Measurements from ENCODE around the gene C12orf50. TPM values are rescaled to one million over a fixed set of nuclear protein-coding genes. Genes with fewer than 3 reads are reported as not detected.

The C12orf50 gene
- total RNA-seq, 6 donors from 2014 or later: 0.07 to 0.11 TPM; not detected in 4

DNA sequence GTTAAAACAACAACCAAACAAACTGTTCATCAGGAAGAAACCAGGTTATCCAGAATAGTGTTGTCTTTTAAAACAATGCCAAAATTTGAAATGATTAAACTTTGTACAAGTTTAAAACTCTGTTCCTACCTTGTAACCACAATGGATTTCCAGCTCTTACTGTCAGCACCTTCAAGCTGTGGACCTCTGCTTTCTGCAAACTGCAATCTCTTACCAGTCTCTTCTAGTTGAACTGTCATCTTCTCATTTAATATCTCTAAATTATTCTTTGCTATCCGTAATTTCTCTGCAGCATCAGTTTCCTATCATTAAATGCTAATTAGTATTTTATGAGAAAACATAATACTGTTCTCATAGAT lies 29.5 kb upstream of the C12orf50 start:
- 86 to 94% methylated on average over 1 of the region's 1 CpG for WGBS, 2 donors
- Histone ChIP-seq H3K27ac (no peak overlapping the region), H3K27me3 (no peaks in the 10 kb centered on the region), H3K36me3 (peaks cover 0 to 55% (median 9%) of the 10 kb centered on the region in 4 donors), H3K9me3 (no peaks in the 10 kb centered on the region), H3K4me3 (no peak overlapping the region), H3K4me1 (no peaks in the 10 kb centered on the region)
- ATAC-seq (ENCODE audit: low FRiP score in 2 of 2): no peak
- no peak for DNase-seq
- no peak for TF ChIP-seq EP300 (IDR thresholded peaks at IDR 0.05)
- TF ChIP-seq POLR2AphosphoS5 (IDR thresholded peaks at IDR 0.05): no peak
- no peak for TF ChIP-seq CTCF (IDR thresholded peaks at IDR 0.05)
- TF ChIP-seq POLR2A (IDR thresholded peaks at IDR 0.05): no peak

GRCh38 chr12:88057994-88058718 lies 29.0 kb upstream of the C12orf50 start:
- Histone ChIP-seq H3K4me3 (no peak overlapping the region), H3K27ac (no peak overlapping the region), H3K4me1 (no peaks in the 10 kb centered on the region), H3K27me3 (no peaks in the 10 kb centered on the region), H3K36me3 (peaks cover 0 to 54% (median 9%) of the 10 kb centered on the region in 4 donors), H3K9me3 (no peaks in the 10 kb centered on the region)
- DNase-seq (no peak), ATAC-seq (ENCODE audit: low FRiP score in 2 of 2) (no peak)
- no peak for TF ChIP-seq POLR2AphosphoS5 (IDR thresholded peaks at IDR 0.05)
- TF ChIP-seq POLR2A (IDR thresholded peaks at IDR 0.05): no peak
- TF ChIP-seq EP300 (IDR thresholded peaks at IDR 0.05): no peak
- no peak for TF ChIP-seq CTCF (IDR thresholded peaks at IDR 0.05)
- 95 to 96% methylated on average over 4 of the region's 4 CpGs for WGBS, 2 donors

- ATAC-seq (ENCODE audit: low FRiP score in 2 of 2) (no peak), DNase-seq (no peak)
- TF ChIP-seq EP300 (IDR thresholded peaks at IDR 0.05): no peak
- no peak for TF ChIP-seq POLR2AphosphoS5 (IDR thresholded peaks at IDR 0.05)
- 92 to 96% methylated on average over 2 of the region's 2 CpGs for WGBS, 2 donors
- Histone ChIP-seq H3K4me1 (no peaks in the 10 kb centered on the region), H3K27me3 (no peaks in the 10 kb centered on the region), H3K9me3 (no peaks in the 10 kb centered on the region), H3K27ac (no peak overlapping the region), H3K36me3 (peaks cover 0 to 43% (median 10%) of the 10 kb centered on the region in 4 donors), H3K4me3 (no peak overlapping the region)
These were observed 27.4 kb upstream of the C12orf50 start for GRCh38 chr12:88056571-88056970.

GRCh38 chr12:88052686-88053085 lies 23.5 kb upstream of the C12orf50 start:
- DNase-seq: no peak
- Histone ChIP-seq H3K4me3 (no peak overlapping the region), H3K4me1 (no peaks in the 10 kb centered on the region), H3K9me3 (no peaks in the 10 kb centered on the region), H3K27ac (no peak overlapping the region), H3K27me3 (no peaks in the 10 kb centered on the region), H3K36me3 (peaks cover 2 to 47% (median 11%) of the 10 kb centered on the region in 4 donors)
- ATAC-seq (ENCODE audit: low FRiP score in 2 of 2): peak in 1 of 2 donors; percentile 14
- TF ChIP-seq POLR2AphosphoS5 (IDR thresholded peaks at IDR 0.05) (no peak), CTCF (IDR thresholded peaks at IDR 0.05) (peak in 1 of 6 experiments; percentile 14)
- WGBS, 2 donors: 86 to 93% methylated on average over 1 of the region's 1 CpG

DNA sequence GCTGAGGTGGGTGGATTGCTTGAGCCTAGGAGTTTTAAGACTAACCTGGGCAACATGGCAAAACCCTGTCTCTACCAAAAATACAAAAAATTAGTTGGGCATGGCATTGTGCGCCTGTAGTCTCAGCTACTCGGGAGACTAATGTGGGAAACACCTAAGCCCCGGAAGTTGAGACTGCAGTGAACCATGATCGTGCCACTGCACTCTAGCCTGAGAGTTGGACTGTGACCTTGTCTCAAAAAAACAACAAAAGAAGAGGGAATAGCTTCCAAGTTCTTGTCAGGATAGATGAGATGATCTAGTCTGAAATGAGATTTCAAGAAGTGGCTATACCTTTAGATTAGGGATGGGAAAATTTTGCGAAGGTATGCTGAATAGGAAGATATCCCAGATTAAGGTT lies 14.8 kb upstream of the C12orf50 start:
- DNase-seq (no peak), ATAC-seq (ENCODE audit: low FRiP score in 2 of 2) (no peak)
- peaks cover 9 to 55% (median 29%) of the 10 kb centered on the region in 4 donors for H3K36me3 ChIP-seq
- H3K4me3 ChIP-seq: no peak overlapping the region
- TF ChIP-seq CTCF (IDR thresholded peaks at IDR 0.05): no peak
- no peak for TF ChIP-seq EP300 (IDR thresholded peaks at IDR 0.05)
- no peak for TF ChIP-seq POLR2A (IDR thresholded peaks at IDR 0.05)
- no peak for TF ChIP-seq POLR2AphosphoS5 (IDR thresholded peaks at IDR 0.05)
- H3K9me3 ChIP-seq: no peaks in the 10 kb centered on the region
- no peak overlapping the region for H3K27ac ChIP-seq
- peaks cover 0 to 7% (median 3%) of the 10 kb centered on the region in 4 donors for H3K4me1 ChIP-seq
- no peaks in the 10 kb centered on the region for H3K27me3 ChIP-seq
- WGBS, 2 donors: 96 to 98% methylated on average over 5 of the region's 5 CpGs

All from upper lobe of left lung (tissue), 6 donors.